NCI-H146 (cell line): Measurements from ENCODE around the gene AOC3.
"Not testable (repeated sequence)": the region's sequence is repeated elsewhere in the genome, so short reads cannot be mapped to it uniquely, and the experiment has no call there.

Experiments used
- DNase-seq: peaks from one replicate; lab custom pipeline; 2025; lab: John Stamatoyannopoulos, UW

Gene AOC3

GRCh38 chr17:42867694-42868261 is 16.8 kb downstream of the AOC3 start:
- not testable (repeated sequence) for DNase-seq

GRCh38 chr17:42868338-42868737 is 17.3 kb downstream of the AOC3 start:
- DNase-seq = no peak

- DNase-seq = no peak
These were observed 20.6 kb downstream of the AOC3 start for GRCh38 chr17:42871647-42872046.

GRCh38 chr17:42872251-42872965 is 21.4 kb downstream of the AOC3 start:
- no peak for DNase-seq

- no peak for DNase-seq
These were observed 22.3 kb downstream of the AOC3 start for GRCh38 chr17:42873315-42873714.

GRCh38 chr17:42873932-42874695 is 23.1 kb downstream of the AOC3 start:
- DNase-seq = not testable (repeated sequence)

GRCh38 chr17:42877037-42877436 is 26.0 kb downstream of the AOC3 start:
- no peak for DNase-seq

GRCh38 chr17:42878123-42878880 is 27.3 kb downstream of the AOC3 start:
- DNase-seq = peak; percentile 90

GRCh38 chr17:42878924-42879595 is 28.1 kb downstream of the AOC3 start:
- no peak for DNase-seq

GRCh38 chr17:42879596-42879985 is 28.6 kb downstream of the AOC3 start:
- DNase-seq = no peak

- DNase-seq = no peak
These were observed 29.8 kb downstream of the AOC3 start for GRCh38 chr17:42880776-42881310.

- DNase-seq = not testable (repeated sequence)
These were observed 30.7 kb downstream of the AOC3 start for GRCh38 chr17:42881706-42882105.

- DNase-seq = no peak
These were observed 31.2 kb downstream of the AOC3 start for GRCh38 chr17:42882166-42882565.

GRCh38 chr17:42883802-42884558 is 33.0 kb downstream of the AOC3 start:
- no peak for DNase-seq

- DNase-seq = not testable (repeated sequence)
These were observed 34.8 kb downstream of the AOC3 start for GRCh38 chr17:42885806-42886205.

- no peak for DNase-seq
These were observed 35.5 kb downstream of the AOC3 start for GRCh38 chr17:42886283-42887176.

GRCh38 chr17:42889809-42890208 is 38.8 kb downstream of the AOC3 start:
- no peak for DNase-seq

- no peak for DNase-seq
These were observed 40.6 kb downstream of the AOC3 start for GRCh38 chr17:42891539-42892152.

- DNase-seq = no peak
These were observed 42.4 kb downstream of the AOC3 start for GRCh38 chr17:42893359-42893758.
